Femur (tissue), 1 donor: ENCODE measurements around the gene SUCO.
"Not testable (repeated sequence)": the region's sequence is repeated elsewhere in the genome, so short reads cannot be mapped to it uniquely, and the experiment has no call there.

Source experiments
- DNase-seq: peaks from one replicate; pipeline ENCODE4 v3.0.0-alpha.2; 2017

The SUCO gene

DNA sequence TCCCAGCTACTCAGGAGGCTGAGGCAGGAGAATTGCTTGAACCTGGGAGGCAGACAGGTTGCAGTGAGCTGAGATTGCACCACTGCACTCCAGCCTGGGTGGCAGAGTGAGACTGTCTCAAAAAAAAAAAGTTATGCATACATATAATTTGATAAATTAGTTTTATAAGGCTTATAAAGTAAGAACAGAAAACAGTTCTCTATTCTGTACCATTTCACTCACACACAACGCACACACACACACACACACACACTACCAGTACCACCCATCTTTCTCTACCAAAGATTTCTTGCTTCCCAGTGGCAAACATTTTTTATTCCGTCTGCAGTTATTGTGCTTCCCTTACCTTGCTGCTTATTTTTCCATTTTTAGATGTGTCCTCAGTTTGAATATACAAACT is 79.5 kb downstream of the SUCO start:
- no peak for DNase-seq

DNA sequence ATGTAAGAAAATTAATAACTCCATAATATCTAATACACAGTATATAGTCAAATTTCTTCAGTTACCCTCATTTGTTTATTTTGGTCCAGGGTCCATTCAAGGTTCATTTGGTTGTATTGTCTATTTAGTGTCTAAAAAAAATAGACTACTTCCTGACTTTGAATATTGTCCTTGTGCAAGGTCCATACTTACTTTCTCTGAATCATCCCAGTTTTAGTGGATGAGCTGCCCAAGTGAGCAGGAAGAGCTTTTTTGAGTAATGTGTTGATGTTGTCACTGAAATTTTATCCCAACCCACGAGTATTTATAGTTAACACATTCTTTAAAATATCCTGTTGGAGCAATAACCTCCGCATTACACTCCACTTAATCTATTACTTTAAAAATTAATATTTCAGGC is 80.3 kb downstream of the SUCO start:
- no peak for DNase-seq

DNA sequence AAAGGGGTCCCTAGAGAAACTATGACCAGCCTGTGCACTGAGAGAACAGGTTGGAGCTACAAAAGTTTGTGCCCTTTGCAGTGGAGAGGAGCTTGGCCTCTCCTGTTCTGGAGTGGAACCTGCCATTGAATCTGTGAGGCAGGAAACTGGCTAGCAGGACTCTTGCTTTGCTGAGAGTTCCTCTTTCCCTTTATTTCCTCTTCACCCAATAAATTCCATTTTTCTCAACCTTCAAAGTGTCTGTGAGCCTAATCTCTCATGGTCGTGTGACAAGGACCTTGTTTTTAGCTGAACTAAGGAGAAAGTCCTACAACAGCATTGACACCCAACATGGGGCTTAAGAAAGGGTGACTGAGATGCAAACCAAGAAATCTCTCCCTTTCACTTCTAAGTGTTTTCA is 83.2 kb downstream of the SUCO start:
- no peak for DNase-seq

DNA sequence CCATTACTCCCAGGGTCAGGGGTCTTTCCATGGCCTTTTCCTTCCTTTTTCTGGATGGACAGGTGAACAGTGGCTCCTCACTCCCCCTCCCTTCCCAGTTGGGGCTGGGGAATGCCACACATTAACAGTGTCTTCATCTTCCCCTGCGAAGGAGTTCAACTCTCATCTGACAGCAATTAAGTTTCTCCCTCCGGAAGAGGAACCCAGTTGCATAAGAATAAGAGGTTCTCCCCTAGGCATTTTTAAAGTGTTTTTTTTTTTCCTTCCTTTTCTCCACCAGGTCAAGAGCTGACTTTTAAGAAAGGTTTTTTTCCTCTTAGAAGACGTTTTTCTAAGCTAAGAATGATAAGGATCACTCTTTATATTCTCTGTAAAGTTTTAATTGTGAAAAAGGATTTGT is 83.7 kb downstream of the SUCO start:
- no peak for DNase-seq

DNA sequence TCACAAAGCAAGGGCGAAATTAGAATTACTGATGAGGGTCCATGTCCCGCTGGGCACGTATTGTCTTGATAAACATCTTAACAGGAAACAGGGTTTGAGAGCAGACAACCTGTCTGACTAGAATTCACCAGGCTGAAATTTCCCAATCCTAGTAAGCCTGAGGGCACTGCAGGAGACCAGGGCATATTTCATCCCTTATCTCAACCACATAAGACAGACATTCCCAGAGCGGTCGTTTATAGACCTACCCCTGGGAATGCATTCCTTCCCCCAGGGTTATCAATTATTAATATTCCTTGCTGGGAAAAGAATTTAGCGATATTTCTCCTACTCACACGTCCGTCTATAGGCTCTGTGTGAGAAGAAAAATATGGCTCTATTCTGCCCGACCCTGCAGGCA is 87.7 kb downstream of the SUCO start:
- not testable (repeated sequence) for DNase-seq

DNA sequence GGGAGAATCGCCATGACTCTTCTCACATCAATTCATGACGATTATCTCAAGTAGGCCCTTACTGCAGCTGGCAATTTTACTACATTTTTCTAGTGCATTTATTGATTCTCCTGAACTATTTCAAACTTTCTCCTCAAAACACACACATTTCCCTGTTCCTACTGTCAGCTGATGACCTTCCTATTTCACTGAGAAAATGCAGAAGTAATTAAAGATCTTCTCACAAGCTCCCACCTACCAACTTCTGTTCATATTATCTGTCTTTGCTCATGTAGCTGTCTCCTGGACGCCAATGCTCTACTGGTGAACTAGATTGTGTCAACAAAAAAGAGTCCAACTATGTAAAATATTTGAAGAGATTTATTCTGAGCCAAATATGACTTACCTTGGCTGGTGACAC is 89.6 kb downstream of the SUCO start:
- no peak for DNase-seq

DNA sequence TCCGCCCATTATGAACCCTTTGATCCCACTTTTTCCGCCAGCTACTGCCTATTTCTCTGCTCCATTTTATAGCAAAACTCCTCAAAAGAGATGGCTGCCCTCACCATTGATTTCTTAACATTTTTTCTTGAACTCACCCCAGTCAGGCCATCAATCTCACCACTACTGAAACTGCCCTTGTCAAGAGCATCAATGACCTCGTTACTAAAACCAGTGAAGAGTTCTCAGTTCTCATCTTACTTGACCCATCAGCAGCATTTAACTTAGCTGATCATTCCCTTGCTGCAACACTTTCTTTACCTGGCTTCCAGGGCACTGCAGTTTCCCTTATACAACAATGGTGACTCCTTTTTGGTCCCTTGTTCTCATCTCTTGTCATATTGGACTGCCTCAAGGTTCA is 90.8 kb downstream of the SUCO start:
- DNase-seq = no peak

DNA sequence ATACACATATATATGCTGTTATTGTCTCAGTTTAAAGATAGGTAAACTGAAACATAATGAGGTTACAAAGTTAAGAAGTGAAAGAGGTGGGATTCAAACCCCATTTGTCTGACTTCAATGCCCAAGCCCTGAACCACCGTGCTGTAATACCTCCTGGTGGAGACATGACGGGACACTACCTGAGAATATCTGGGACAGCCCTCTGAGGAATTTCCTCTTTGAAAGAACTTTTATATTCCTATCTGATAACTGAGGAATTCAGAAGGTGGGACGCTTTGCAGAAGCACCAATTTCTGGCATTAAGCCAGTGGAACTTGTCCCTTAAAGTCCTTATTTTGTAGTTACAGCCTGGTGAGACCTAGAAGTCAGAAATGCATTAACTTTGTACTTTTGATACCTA is 93.9 kb downstream of the SUCO start:
- no peak for DNase-seq

DNA sequence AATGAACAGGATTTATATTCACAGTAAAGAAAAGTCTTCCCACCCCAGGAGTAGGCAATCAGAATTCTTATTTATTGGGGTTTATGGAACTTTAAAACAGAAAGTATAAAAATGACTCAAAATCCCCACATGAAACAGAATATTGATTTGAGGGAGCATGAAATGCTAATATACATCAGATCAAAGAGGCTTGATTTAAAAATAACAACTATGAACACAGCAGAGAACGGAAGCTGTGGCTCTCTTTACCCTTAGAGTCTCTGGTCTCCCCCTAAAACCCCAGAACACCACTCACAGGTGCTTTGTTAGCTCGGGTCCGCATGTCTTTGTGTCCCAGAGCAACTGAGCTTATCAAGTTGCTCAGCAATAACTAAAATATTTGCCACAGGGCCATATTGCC is 94.8 kb downstream of the SUCO start:
- DNase-seq = no peak

DNA sequence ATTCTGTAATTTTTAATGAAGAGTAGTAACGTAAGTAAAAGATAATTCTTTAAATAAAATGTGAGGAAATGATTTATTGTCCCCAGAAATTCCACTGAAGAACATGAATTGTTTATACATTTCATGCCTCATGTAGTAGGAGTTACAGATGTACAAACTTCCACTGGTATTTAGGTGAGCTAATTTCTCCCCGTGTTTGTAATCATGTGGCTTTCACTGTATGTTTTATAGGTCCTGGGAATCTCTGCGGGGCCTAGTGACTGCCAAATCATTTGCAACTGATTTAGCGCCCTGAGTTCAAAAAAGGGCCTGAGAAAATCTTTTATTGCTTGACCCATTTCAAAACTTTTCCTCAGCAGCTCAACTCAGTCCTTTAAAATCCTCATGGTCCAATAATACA is 95.5 kb downstream of the SUCO start:
- DNase-seq = no peak

DNA sequence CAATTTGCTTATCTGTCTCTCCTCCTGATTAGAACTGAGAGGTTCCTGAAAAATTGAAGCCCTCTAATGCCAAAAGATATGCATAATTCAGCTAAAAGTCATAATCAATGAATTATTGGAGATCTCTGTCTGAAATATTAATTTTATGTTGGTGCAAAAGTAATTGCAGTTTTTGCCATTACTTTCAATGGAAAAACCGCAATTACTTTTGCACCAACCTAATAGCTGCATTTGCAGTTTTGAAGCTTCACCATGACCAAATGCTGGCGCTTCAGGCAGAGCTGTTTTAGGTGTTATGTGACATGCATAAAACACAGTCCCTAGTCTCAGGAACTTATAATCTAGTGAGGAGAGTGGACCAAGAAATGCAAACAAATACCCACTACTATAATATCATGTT is 96.2 kb downstream of the SUCO start:
- DNase-seq = no peak

DNA sequence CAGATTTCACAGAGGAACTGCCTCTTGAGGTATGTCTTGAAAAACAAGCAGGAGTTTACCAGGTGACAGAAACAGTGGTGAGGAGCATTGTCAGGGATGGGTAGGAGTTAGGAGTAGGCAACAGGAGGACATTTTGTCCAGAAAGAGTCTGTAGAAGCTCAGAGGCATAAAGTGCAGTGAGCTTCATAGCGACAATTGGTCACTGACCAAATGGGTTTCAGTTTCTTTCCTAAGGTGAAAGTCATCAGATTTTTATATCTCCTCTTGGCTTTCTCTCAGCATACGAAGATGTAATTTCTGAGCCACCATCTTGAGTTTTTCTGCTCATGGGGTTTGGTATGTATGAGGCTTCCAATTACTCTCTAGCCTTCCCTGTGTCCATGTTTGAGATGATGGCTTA is 96.7 kb downstream of the SUCO start:
- DNase-seq = no peak

DNA sequence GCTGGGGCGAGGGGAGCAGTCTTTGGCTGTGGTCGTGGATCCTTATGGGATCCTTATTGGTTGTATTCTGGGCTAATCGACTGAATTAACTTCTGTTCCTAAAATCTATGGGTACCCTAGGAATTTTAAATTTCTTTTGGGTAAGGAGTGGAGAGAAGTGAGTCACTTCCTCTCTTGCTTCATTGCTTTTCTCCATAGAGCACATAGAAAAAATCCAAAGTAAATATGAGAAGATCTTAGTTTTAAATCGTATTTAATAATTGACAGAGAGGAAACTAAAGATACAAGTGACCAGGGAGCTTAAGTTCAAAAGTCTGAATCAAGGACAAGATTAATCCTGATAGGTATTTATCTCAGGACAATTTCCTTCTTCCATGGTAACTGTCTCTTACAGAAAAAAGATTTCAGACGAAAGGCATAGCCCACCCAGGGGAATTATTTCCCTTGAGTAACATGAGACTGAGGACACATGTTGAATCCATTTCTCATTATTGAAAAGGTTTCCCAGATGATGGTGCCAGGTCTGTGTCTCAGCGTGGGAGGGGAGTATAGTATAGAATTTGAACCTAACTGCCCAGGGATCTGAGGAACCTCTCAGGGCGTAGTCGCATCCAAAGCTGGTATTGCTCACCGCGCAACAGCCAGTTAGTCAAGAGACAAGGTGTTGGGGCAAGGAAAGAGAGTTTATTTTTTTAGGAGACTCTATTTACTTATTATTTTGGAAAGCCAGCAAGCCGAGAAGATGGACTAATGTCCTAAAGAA is 97.3 kb downstream of the SUCO start:
- DNase-seq = no peak

DNA sequence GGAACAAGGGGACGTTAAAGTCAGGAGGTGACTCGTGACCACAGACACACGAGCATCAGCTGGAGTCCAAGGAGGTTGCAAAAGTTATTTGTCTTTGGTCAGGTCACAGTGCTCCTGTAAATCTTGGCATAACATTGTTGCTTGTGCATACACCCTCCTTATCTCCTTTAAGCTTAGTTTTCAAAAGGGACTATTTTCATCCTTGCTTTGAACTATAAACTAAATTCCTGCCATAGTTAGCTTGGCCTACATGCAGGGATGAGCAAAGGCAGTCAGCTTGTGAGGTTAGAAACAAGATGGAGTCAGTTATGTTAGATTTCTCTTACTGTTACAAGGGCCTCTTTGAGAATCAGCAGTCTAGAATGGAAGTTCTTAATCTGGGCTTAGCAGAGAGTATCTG is 97.9 kb downstream of the SUCO start:
- no peak for DNase-seq

DNA sequence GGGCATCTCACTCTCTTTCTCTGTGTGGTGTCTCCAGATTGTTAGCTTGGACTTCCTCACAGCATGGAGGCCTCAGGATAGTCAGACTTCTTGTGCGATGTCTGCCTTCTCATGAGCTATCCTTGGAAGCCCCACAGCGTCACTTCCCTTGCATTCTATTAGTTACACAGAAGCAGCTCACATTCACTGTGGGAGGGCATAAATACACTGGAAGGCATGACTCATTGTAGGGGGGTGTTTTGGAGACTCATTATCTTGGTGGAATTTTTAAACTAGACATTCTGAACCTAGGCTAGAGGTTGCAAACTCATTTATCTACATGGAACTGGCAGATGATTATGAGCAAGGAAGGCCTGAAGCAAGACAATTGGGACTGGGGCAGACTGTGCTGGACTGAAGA is 104.6 kb downstream of the SUCO start:
- DNase-seq = no peak

DNA sequence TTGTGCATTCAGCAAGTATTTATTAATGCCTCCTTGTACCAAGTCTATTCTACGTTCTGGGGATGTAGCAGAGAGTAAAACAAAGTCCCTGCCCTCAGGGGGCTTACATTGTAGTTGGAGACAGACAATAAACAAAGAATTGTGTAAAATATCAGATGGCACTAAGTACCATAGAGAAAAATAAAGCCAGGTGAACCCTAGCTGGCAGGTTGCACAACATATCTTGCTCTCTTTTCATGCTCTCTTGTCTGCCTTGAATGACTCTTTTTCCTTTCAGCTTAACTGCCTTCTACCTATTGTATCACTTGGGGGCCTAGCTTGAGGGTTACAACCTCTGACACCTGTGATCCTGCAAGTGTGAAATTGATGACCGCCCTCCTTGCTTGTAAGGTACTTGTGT is 105.3 kb downstream of the SUCO start:
- no peak for DNase-seq

DNA sequence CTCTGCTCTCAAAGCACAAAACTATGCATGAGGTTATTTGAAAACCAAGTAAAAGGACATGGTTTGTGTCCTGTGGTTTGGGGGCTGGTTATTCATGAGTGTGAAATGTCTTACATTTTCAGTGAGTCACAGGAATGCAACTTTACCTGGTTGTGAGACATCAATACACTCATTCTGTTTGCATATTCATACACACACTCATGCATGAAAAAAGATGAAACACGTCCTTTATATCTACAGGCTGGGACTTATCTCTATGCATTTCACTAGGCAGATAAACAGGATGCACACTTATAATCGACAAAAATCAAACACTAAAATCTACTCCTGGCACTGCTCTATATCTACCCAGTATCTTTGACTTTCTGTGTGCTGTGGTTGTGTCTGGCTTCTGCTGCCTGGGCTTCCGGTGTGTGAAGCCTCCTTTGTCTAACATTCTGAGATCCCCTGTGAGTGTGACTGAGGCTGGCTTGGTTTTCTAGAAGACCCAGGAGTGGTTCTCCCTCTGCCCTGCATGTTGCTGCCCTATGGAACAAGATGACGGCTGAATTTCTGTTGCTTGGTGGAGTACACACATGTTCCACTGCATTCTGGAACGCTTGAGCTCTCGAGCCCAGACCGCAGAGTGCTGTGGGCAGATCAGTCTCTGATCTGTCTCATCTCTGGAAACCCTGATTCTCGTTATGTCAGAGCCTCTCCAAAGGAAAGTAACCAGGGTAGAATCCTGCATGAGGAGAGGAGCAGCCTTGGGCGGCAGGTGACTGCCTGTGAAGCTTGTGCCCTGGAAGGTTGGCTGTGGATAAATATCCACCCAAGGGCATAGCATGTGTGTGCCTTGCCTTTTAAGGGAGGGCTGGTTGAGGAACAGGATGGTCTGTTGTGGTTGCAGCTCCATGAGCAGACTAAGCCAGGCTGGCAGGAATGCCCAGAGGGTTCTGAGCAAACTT is 106.2 kb downstream of the SUCO start:
- no peak for DNase-seq

DNA sequence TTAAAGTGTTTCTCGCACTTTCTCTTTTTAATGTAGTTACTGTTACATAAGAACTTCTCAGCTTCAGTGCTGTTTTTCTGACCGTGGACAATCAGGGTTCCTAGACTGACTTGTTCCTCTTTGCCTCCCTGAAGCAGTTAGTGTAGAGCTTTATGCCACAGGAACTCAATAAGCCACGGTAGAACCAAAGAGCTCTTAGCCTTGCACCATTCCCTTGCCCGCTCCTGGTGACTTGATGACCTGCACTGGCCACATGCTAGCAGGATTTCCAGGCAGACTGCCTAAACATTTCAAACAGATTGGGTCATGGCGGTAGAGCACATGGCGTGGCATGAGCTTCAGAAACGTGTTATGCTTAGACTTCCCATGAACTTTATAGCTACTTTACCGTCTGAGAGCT is 107.2 kb downstream of the SUCO start:
- DNase-seq = no peak

DNA sequence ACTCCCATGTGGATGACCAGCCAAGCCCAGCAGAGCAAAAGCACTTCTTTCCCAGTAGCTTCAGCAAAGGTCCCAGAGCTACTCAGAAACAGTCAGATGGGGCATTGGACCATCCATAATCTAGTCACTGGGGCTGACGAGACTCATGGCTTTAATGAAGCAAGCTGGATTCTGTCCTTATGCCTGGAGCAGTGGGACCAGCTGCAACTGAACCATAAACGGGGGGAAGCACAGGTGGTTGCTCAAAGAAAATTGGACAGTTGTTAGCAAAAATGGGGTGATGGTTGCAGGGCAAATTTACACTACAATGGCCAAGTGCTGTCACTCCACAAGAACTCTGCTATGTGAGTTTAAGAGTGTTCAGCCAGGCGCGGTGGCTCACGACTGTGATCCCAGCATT is 108.5 kb downstream of the SUCO start:
- DNase-seq = no peak

DNA sequence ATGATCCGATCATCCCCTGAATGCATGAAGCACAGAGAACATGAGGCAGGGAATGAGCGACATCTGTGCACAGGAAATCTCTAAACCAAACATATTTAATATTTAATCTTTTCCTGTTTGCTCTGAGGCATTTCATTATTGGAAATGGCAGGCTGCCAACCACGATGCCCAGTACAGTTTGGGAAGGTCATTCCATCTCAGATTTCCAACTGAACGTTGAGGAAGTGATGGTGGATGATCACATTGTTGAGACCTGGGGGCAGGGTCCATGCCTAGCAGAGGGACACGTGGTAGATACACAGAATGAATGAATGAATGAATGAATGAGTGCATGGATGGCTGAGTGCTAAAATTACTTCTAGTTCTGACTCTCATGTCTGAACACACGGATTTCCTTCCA is 110.0 kb downstream of the SUCO start:
- DNase-seq = no peak

DNA sequence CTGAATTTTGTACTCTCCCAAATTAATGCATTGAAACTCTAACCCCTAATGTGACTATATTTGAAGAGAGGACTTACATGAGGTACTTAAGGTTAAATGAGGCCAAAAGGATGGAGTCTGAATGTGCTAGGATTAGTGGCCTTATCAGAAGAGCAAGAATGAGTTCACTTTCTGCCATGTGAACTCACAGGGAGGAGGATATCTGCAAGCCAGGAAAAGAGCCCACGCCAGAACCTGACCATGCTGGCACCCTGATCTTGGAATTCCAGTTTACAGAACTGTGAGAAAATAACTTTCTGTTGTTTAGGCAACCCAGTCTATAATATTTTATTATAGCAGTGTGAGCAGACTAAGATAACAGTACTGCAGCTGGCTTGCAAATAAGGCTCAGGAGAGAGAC is 113.7 kb downstream of the SUCO start:
- no peak for DNase-seq

DNA sequence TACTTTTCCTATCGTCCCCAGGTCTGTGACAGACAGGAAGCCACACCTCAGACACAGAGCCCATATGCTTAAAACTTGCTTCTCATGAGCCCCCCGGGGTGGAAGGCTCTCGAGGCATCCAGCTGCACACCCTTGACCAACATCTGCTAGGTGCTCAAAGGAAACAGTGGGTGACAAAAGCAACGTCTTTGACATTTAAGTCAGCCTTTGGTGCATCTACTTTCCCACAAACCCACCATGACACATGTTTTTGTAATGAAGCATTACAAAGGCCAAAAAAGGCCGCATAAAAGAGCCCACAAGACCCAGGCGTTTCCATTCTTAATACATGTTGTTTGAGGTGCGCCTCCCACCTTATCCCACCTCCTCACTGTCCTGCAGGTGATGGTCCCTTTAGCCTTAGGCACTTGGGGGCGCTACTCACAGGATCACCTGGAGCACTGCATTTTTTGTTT is 114.2 kb downstream of the SUCO start:
- no peak for DNase-seq

DNA sequence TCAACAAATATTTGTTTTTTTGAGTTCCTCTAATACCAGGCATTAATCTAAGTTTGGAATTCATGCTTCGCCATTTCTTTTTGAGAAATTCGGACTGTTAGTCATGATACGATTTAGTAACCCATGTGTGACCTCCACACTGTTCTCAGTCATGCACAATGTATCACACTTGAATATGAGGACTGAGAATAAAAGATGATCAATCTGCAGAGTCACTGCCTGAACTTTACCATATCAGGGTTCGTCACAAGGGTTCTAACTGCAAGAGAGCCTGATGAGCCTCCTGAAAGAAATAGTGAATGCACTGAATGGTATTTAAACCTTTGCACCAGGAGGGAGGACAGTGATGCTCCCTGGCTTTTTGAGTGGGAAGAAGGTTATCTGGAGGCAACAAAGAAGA is 115.0 kb downstream of the SUCO start:
- no peak for DNase-seq

DNA sequence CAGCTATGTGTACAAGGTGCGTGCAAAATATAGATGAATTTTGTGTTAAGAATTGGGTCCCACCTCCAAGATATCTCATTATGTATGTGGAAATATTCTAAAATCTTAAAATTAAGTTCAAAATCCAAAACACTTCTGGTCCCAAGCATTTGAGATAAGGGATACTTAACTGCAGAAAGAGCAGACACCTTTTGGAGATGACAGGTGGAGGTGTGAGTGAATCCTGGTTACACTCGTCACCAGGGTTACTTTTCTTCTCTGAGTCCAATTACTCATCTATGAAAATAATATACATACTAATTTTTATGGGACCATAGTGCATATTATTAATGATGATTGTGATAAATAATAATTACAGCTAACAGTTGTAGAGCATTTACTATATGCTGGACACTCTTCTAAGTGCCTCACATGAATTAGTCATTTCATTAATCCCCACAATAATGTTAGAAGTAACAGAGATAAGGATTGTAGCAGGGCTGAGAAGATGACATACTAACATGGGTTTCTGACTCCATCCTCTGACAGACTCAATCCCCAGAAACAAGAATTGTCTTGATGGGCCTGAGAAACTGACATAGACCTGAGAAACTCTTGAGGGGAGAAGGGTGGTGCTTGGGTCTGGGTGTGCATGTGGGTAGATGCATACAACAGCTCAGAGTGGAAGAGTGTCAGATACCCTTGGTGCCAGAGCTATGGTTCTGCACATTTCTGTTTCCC is 117.7 kb downstream of the SUCO start:
- no peak for DNase-seq
